ENCODE data around the gene RNPEP. TPM values are rescaled to one million over a fixed set of nuclear protein-coding genes. Genes with fewer than 3 reads are reported as not detected.

The RNPEP gene
- total and polyA plus RNA-seq, 2 of the 13 experiments (the other 11 are each of a cell fraction or from before 2014, with no cell fraction given), result 20.6 to 38.4 TPM

GRCh38 chr1:201982623-201983379 is at the start of gene RNPEP (continued):
- TF ChIP-seq ARID2 (CRISPR knock-in tag; IDR thresholded peaks at IDR 0.05; ENCODE audit: borderline replicate concordance) (no peak; the same call in 1 of the 2 replicates), HMG20A (CRISPR knock-in tag; IDR thresholded peaks at IDR 0.05; ENCODE audit: borderline replicate concordance) (no peak), SNRNP70 (IDR thresholded peaks at IDR 0.05; ENCODE audit: low read depth, low read length) (no peak), POLR2AphosphoS5 (IDR thresholded peaks at IDR 0.05; ENCODE audit: low read depth, low read length) (peak; percentile 54), AGO1 (IDR thresholded peaks at IDR 0.05; ENCODE audit: low read depth, low read length, poor library complexity, severe bottlenecking) (peak; percentile 55), SIN3A (IDR thresholded peaks at IDR 0.05; ENCODE audit: borderline replicate concordance, low read depth, low read length) (no peak), BRCA1 (CRISPR knock-in tag; IDR thresholded peaks at IDR 0.05) (no peak), ZBTB25 (CRISPR knock-in tag; IDR thresholded peaks at IDR 0.05) (no peak), ZSCAN21 (CRISPR knock-in tag; IDR thresholded peaks at IDR 0.05; ENCODE audit: borderline replicate concordance) (no peak; the same call in 1 of the 2 replicates), NR0B2 (CRISPR knock-in tag; IDR thresholded peaks at IDR 0.05) (no peak), KLF9 (CRISPR knock-in tag; IDR thresholded peaks at IDR 0.05; ENCODE audit: low read depth) (no peak), HMGA1 (CRISPR knock-in tag; conservative IDR thresholded peaks at IDR 0.05) (no peak), ZMAT3 (CRISPR knock-in tag; conservative IDR thresholded peaks at IDR 0.05) (no peak), MYC (CRISPR knock-in tag; IDR thresholded peaks at IDR 0.05; ENCODE audit: borderline replicate concordance) (peak; percentile 49; the same call in 1 of the 2 replicates), YEATS4 (CRISPR knock-in tag; IDR thresholded peaks at IDR 0.05; ENCODE audit: borderline replicate concordance) (peak; percentile 79), MXD1 (CRISPR knock-in tag; IDR thresholded peaks at IDR 0.05) (no peak; the same call in 1 of the 2 replicates)

All from HepG2 (cell line).